Panc1 (cell line): Measurements from ENCODE around the gene CCR2.

Experiments
- POLR2AphosphoS5 ChIP-seq: IDR thresholded peaks from 2 replicates; pipeline ENCODE4 v1.6.1; 2012; ENCODE audit warnings: mild to moderate bottlenecking, low read depth, low read length, moderate library complexity
- SIN3A ChIP-seq: IDR thresholded peaks from 2 replicates; pipeline ENCODE4 v1.6.1; 2012; ENCODE audit warnings: low read depth, mild to moderate bottlenecking, low read length, moderate library complexity, borderline replicate concordance; ENCODE audit not compliant: insufficient read depth
- TCF7L2 ChIP-seq: IDR thresholded peaks from 2 replicates; pipeline ENCODE4 v1.6.1; 2011; ENCODE audit warnings: mild to moderate bottlenecking, low read depth, low read length, inconsistent platforms
- TF ChIP-seq, protein P1 (sequence below): fragments of 450-650 bp; IDR thresholded peaks from 2 replicates; pipeline ENCODE4 v1.5.1; 2017; ENCODE audit warnings: mild to moderate bottlenecking

DNA sequence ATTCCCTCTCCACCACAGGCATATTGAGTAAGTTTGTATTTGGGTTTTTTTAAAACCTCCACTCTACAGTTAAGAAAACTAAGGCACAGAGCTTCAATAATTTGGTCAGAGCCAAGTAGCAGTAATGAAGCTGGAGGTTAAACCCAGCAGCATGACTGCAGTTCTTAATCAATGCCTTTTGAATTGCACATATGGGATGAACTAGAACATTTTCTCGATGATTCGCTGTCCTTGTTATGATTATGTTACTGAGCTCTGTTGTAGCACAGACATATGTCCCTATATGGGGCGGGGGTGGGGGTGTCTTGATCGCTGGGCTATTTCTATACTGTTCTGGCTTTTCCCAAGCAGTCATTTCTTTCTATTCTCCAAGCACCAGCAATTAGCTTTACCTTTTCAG, 15.2 kb downstream of the CCR2 start:
- TF ChIP-seq, protein P1, sequence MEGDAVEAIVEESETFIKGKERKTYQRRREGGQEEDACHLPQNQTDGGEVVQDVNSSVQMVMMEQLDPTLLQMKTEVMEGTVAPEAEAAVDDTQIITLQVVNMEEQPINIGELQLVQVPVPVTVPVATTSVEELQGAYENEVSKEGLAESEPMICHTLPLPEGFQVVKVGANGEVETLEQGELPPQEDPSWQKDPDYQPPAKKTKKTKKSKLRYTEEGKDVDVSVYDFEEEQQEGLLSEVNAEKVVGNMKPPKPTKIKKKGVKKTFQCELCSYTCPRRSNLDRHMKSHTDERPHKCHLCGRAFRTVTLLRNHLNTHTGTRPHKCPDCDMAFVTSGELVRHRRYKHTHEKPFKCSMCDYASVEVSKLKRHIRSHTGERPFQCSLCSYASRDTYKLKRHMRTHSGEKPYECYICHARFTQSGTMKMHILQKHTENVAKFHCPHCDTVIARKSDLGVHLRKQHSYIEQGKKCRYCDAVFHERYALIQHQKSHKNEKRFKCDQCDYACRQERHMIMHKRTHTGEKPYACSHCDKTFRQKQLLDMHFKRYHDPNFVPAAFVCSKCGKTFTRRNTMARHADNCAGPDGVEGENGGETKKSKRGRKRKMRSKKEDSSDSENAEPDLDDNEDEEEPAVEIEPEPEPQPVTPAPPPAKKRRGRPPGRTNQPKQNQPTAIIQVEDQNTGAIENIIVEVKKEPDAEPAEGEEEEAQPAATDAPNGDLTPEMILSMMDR: no peak
- no peak for TF ChIP-seq TCF7L2
- no peak for TF ChIP-seq POLR2AphosphoS5
- TF ChIP-seq SIN3A: no peak
